ENCODE data around the gene BTF3L4. TPM values are rescaled to one million over a fixed set of nuclear protein-coding genes. Genes with fewer than 3 reads are reported as not detected.
"Not testable (repeated sequence)": the region's sequence is repeated elsewhere in the genome, so short reads cannot be mapped to it uniquely, and the experiment has no call there.

BTF3L4 gene
- total RNA-seq, 4 donors from 2014 or later = 33.8 to 46.5 (median 37.0) TPM

DNA sequence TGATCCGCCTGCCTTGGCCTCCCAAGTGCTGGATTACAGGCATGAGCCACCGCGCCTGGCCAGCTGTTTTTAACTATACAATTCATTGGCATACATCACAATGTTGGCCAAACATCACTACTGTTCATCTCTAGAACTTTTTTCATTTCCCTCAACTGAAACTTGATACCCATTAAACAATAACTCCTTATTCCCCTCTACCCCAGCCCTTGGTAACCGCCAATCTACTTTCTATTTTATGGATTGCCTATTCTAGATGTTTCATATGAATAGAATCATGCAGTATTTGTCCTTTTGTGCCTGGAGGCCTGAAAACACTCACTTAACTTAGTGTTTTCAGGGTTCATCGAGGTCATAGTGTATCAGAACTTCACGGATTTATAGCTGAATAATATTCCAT is 16.2 kb downstream of the BTF3L4 start:
- H3K36me3 ChIP-seq = peaks cover 0 to 93% (median 0%) of the 10 kb centered on the region in 3 donors
- WGBS, 2 donors = 76 to 97% methylated on average over 5 to 6 of the region's 6 CpGs
- intact Hi-C loops (cut with DNase I) = no loop called here

DNA sequence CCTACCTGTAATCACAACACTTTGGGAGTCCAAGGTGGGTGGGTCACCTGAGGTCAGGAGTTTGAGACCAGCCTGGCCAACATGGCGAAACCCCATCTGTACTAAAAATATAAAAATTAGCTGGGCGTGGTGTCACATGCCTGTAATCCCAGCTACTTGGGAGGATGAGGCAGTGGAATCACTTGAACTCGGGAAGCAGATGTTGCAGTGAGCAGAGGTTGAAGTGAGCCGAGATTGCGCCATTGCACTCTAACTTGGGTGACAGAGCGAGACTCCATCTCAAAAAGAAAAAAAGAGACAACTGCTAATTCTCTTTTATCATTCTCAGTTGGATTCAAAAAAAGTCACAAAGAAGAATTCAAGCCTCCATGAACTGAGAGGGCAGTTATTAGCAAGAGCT is 21.2 kb downstream of the BTF3L4 start:
- intact Hi-C loops (cut with DNase I); H3K27ac ChIP-seq; H3K27me3 ChIP-seq; H3K9me3 ChIP-seq; H3K4me3 ChIP-seq; H3K4me1 ChIP-seq; DNase-seq: not testable (repeated sequence)
- H3K36me3 ChIP-seq = peaks cover 0 to 79% (median 0%) of the 10 kb centered on the region in 3 donors
- 85 to 92% methylated on average over 6 of the region's 6 CpGs for WGBS, 2 donors

More for the DNA sequence above, 16.2 kb downstream of the BTF3L4 start:
- Histone ChIP-seq H3K9me3 (no peaks in the 10 kb centered on the region), H3K27me3 (no peaks in the 10 kb centered on the region), H3K27ac (no peak overlapping the region), H3K4me3 (no peak overlapping the region), H3K4me1 (no peaks in the 10 kb centered on the region)
- DNase-seq = no peak
- TF ChIP-seq, protein P1, sequence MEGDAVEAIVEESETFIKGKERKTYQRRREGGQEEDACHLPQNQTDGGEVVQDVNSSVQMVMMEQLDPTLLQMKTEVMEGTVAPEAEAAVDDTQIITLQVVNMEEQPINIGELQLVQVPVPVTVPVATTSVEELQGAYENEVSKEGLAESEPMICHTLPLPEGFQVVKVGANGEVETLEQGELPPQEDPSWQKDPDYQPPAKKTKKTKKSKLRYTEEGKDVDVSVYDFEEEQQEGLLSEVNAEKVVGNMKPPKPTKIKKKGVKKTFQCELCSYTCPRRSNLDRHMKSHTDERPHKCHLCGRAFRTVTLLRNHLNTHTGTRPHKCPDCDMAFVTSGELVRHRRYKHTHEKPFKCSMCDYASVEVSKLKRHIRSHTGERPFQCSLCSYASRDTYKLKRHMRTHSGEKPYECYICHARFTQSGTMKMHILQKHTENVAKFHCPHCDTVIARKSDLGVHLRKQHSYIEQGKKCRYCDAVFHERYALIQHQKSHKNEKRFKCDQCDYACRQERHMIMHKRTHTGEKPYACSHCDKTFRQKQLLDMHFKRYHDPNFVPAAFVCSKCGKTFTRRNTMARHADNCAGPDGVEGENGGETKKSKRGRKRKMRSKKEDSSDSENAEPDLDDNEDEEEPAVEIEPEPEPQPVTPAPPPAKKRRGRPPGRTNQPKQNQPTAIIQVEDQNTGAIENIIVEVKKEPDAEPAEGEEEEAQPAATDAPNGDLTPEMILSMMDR (IDR thresholded peaks at IDR 0.05) = no peak
- TF ChIP-seq POLR2A (IDR thresholded peaks at IDR 0.05) = no peak

DNA sequence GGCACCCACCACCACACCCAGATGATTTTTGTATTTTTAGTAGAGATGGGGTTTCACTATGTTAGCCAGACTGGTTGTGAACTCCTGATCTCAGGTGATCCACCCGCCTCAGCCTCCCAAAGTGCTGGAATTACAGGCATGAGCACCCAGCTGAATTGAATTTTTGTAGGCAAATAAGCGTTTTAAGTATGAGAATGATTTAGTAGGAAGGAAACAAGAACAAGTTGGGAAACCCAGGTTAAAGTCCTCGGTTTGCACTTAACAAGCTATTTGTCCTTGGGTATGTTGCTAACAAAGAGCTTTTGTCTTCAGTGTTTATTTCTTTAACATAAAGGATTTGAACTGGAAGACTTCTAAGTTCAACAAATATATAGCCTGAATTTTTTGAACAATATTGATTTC is 23.9 kb downstream of the BTF3L4 start:
- TF ChIP-seq, protein P1 (IDR thresholded peaks at IDR 0.05) = no peak
- TF ChIP-seq POLR2A (IDR thresholded peaks at IDR 0.05) = no peak
- DNase-seq = no peak
- Histone ChIP-seq H3K4me1 (no peaks in the 10 kb centered on the region), H3K9me3 (no peaks in the 10 kb centered on the region), H3K27me3 (no peaks in the 10 kb centered on the region), H3K4me3 (no peak overlapping the region), H3K36me3 (peaks cover 0 to 75% (median 0%) of the 10 kb centered on the region in 3 donors), H3K27ac (no peak overlapping the region)
- 76 to 82% methylated on average over 3 of the region's 3 CpGs for WGBS, 2 donors
- intact Hi-C loops (cut with DNase I) = no loop called here

DNA sequence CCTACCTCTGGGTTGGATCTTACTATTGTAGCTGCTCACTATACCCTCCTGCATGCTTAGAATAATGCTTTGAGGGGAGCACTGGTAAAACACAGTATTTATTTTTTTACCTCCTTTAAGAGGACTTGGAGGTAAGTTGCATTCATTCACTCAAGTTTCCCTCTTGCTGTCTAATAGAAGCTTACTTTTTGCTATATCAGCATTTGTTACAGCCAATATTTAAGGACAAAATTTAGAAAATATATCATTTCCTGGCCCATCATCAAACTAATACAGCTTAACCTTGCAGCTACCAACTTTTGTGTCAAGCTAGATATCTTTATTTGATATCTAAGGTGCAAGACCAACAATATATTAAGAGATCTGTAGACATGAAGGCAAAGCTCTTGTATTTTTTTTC is 31.8 kb downstream of the BTF3L4 start:
- H3K36me3 ChIP-seq = peaks cover 0 to 92% (median 5%) of the 10 kb centered on the region in 3 donors

DNA sequence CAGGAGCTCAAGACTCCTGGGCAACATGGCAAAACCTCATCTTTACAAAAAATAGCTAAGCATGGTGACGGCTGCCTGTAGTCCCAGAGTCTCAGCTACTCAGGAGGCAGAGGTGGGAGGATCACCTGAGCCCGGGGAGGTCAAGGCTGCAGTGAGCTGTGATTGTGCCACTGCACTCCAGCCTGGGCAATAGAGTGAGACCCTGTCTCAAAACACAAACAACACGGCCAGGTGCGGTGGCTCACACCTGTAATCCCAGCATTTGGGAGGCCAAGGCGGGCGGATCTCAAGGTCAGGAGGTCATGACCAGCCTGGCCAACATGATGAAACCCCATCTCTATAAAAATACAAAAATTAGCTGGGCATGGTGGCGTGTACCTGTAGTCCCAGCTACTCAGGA is 38.2 kb downstream of the BTF3L4 start:
- peaks cover 0 to 34% (median 0%) of the 10 kb centered on the region in 3 donors for H3K36me3 ChIP-seq
- H3K27me3 ChIP-seq; intact Hi-C loops (cut with DNase I); H3K9me3 ChIP-seq; H3K27ac ChIP-seq; H3K4me3 ChIP-seq; H3K4me1 ChIP-seq; DNase-seq: not testable (repeated sequence)
- WGBS, 2 donors = 92 to 94% methylated on average over 6 to 7 of the region's 7 CpGs

More for the DNA sequence above, 31.8 kb downstream of the BTF3L4 start:
- intact Hi-C loops (cut with DNase I); H3K4me1 ChIP-seq; H3K9me3 ChIP-seq; DNase-seq; H3K27ac ChIP-seq; H3K4me3 ChIP-seq; H3K27me3 ChIP-seq: not testable (repeated sequence)

DNA sequence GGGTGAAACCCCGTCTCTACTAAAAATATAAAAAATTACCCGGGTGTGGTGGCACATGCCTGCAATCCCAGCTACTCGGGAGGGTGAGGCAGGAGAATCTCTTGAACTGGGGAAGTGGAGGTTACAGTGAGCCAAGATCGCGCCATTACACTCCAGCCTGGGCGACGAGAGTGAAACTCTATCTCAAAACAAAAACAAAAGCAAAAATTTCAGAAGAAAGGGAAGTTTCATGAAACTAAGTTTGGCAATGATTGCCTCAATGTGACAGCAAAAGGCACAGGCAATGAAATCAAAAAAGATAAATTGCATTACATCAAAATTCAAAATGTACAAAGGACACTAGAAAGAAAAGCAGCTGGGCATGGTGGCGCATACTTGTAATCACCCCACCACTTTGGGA is 40.1 kb downstream of the BTF3L4 start:
- intact Hi-C loops (cut with DNase I) = no loop called here
- no peaks in the 10 kb centered on the region for H3K9me3 ChIP-seq
- TF ChIP-seq, protein P1 (IDR thresholded peaks at IDR 0.05) = no peak
- TF ChIP-seq POLR2A (IDR thresholded peaks at IDR 0.05) = no peak
- DNase-seq = no peak
- no peak overlapping the region for H3K4me3 ChIP-seq
- peaks cover 0 to 15% (median 0%) of the 10 kb centered on the region in 3 donors for H3K36me3 ChIP-seq
- H3K4me1 ChIP-seq = no peaks in the 10 kb centered on the region
- no peaks in the 10 kb centered on the region for H3K27me3 ChIP-seq
- 65 to 73% methylated on average over 8 of the region's 8 CpGs for WGBS, 2 donors
- H3K27ac ChIP-seq = no peak overlapping the region

Measured in esophagus squamous epithelium (tissue), 5 donors.